ENCODE measurements around the gene ROR1.
"Not testable (repeated sequence)": the region's sequence is repeated elsewhere in the genome, so short reads cannot be mapped to it uniquely, and the experiment has no call there.

Gene ROR1

GRCh38 chr1:64200064-64200463, 426.2 kb downstream of the ROR1 start:
- Histone ChIP-seq H3K4me3 (ENCODE audit: low read depth, low read length) (no peak overlapping the region), H3K36me3 (ENCODE audit: control insufficient read depth, insufficient read depth, low read length) (no peaks in the 10 kb centered on the region), H3K9ac (ENCODE audit: low read depth, low read length) (no peak overlapping the region), H3K9me3 (ENCODE audit: control insufficient read depth, insufficient read depth, low read length) (no peaks in the 10 kb centered on the region), H3K27me3 (ENCODE audit: control insufficient read depth, insufficient read depth, low read length) (no peaks in the 10 kb centered on the region), H3K4me1 (ENCODE audit: control insufficient read depth, insufficient read depth, low read length) (no peaks in the 10 kb centered on the region)

- no peaks in the 10 kb centered on the region for H3K27me3 ChIP-seq (ENCODE audit: control insufficient read depth, insufficient read depth, low read length)
- H3K9me3 ChIP-seq (ENCODE audit: control insufficient read depth, insufficient read depth, low read length), result no peaks in the 10 kb centered on the region
- no peak within 1 kb of the TSS for H3K4me3 ChIP-seq (ENCODE audit: low read depth, low read length)
- no peak within 1 kb of the TSS for H3K9ac ChIP-seq (ENCODE audit: low read depth, low read length)
- no peaks in the 10 kb centered on the region for H3K36me3 ChIP-seq (ENCODE audit: control insufficient read depth, insufficient read depth, low read length)
- no peaks in the 10 kb centered on the region for H3K4me1 ChIP-seq (ENCODE audit: control insufficient read depth, insufficient read depth, low read length)
Measured at GRCh38 chr1:64203420-64203819, 429.6 kb downstream of the ROR1 start, which contains the start of gene UBE2U. Gene UBE2U (plus strand): TSS chr1:64203623. CDS start chr1:64204051, 428 bp downstream.

- Histone ChIP-seq H3K36me3 (ENCODE audit: control insufficient read depth, insufficient read depth, low read length) (no peaks in the 10 kb centered on the region), H3K9me3 (ENCODE audit: control insufficient read depth, insufficient read depth, low read length) (no peaks in the 10 kb centered on the region), H3K4me3 (ENCODE audit: low read depth, low read length) (no peak overlapping the region), H3K27me3 (ENCODE audit: control insufficient read depth, insufficient read depth, low read length) (no peaks in the 10 kb centered on the region), H3K9ac (ENCODE audit: low read depth, low read length) (no peak overlapping the region), H3K4me1 (ENCODE audit: control insufficient read depth, insufficient read depth, low read length) (no peaks in the 10 kb centered on the region)
Measured at GRCh38 chr1:64209221-64209620, 435.4 kb downstream of the ROR1 start.

GRCh38 chr1:64212031-64212430, 438.2 kb downstream of the ROR1 start:
- Histone ChIP-seq H3K9ac (ENCODE audit: low read depth, low read length) (no peak overlapping the region), H3K36me3 (ENCODE audit: control insufficient read depth, insufficient read depth, low read length) (no peaks in the 10 kb centered on the region), H3K4me1 (ENCODE audit: control insufficient read depth, insufficient read depth, low read length) (no peaks in the 10 kb centered on the region), H3K27me3 (ENCODE audit: control insufficient read depth, insufficient read depth, low read length) (no peaks in the 10 kb centered on the region), H3K4me3 (ENCODE audit: low read depth, low read length) (no peak overlapping the region), H3K9me3 (ENCODE audit: control insufficient read depth, insufficient read depth, low read length) (no peaks in the 10 kb centered on the region)

- H3K4me3 ChIP-seq (ENCODE audit: low read depth, low read length), result no peak overlapping the region
Measured at GRCh38 chr1:64215576-64215975, 441.8 kb downstream of the ROR1 start.

GRCh38 chr1:64220241-64220640, 446.4 kb downstream of the ROR1 start:
- H3K4me3 ChIP-seq (ENCODE audit: low read depth, low read length), result no peak overlapping the region
- no peaks in the 10 kb centered on the region for H3K9me3 ChIP-seq (ENCODE audit: control insufficient read depth, insufficient read depth, low read length)
- H3K36me3 ChIP-seq (ENCODE audit: control insufficient read depth, insufficient read depth, low read length), result no peaks in the 10 kb centered on the region

More at GRCh38 chr1:64215576-64215975, 441.8 kb downstream of the ROR1 start:
- no peaks in the 10 kb centered on the region for H3K9me3 ChIP-seq (ENCODE audit: control insufficient read depth, insufficient read depth, low read length)
- H3K36me3 ChIP-seq (ENCODE audit: control insufficient read depth, insufficient read depth, low read length), result no peaks in the 10 kb centered on the region
- H3K9ac ChIP-seq (ENCODE audit: low read depth, low read length), result no peak overlapping the region
- no peaks in the 10 kb centered on the region for H3K4me1 ChIP-seq (ENCODE audit: control insufficient read depth, insufficient read depth, low read length)
- no peaks in the 10 kb centered on the region for H3K27me3 ChIP-seq (ENCODE audit: control insufficient read depth, insufficient read depth, low read length)

GRCh38 chr1:64223329-64224151, 449.7 kb downstream of the ROR1 start:
- no peaks in the 10 kb centered on the region for H3K9me3 ChIP-seq (ENCODE audit: control insufficient read depth, insufficient read depth, low read length)
- H3K27me3 ChIP-seq (ENCODE audit: control insufficient read depth, insufficient read depth, low read length), result no peaks in the 10 kb centered on the region
- H3K36me3 ChIP-seq (ENCODE audit: control insufficient read depth, insufficient read depth, low read length), result no peaks in the 10 kb centered on the region
- H3K9ac ChIP-seq (ENCODE audit: low read depth, low read length), result no peak overlapping the region
- H3K4me1 ChIP-seq (ENCODE audit: control insufficient read depth, insufficient read depth, low read length), result no peaks in the 10 kb centered on the region
- no peak overlapping the region for H3K4me3 ChIP-seq (ENCODE audit: low read depth, low read length)

More at GRCh38 chr1:64220241-64220640, 446.4 kb downstream of the ROR1 start:
- H3K27me3 ChIP-seq (ENCODE audit: control insufficient read depth, insufficient read depth, low read length), result no peaks in the 10 kb centered on the region
- no peaks in the 10 kb centered on the region for H3K4me1 ChIP-seq (ENCODE audit: control insufficient read depth, insufficient read depth, low read length)
- no peak overlapping the region for H3K9ac ChIP-seq (ENCODE audit: low read depth, low read length)

GRCh38 chr1:64224236-64224635, 450.4 kb downstream of the ROR1 start:
- H3K4me3 ChIP-seq (ENCODE audit: low read depth, low read length); H3K4me1 ChIP-seq (ENCODE audit: control insufficient read depth, insufficient read depth, low read length); H3K9me3 ChIP-seq (ENCODE audit: control insufficient read depth, insufficient read depth, low read length); H3K9ac ChIP-seq (ENCODE audit: low read depth, low read length); H3K27me3 ChIP-seq (ENCODE audit: control insufficient read depth, insufficient read depth, low read length); H3K36me3 ChIP-seq (ENCODE audit: control insufficient read depth, insufficient read depth, low read length): not testable (repeated sequence)

- no peaks in the 10 kb centered on the region for H3K9me3 ChIP-seq (ENCODE audit: control insufficient read depth, insufficient read depth, low read length)
- H3K4me3 ChIP-seq (ENCODE audit: low read depth, low read length), result no peak overlapping the region
- no peak overlapping the region for H3K9ac ChIP-seq (ENCODE audit: low read depth, low read length)
- H3K27me3 ChIP-seq (ENCODE audit: control insufficient read depth, insufficient read depth, low read length), result no peaks in the 10 kb centered on the region
- no peaks in the 10 kb centered on the region for H3K4me1 ChIP-seq (ENCODE audit: control insufficient read depth, insufficient read depth, low read length)
- no peaks in the 10 kb centered on the region for H3K36me3 ChIP-seq (ENCODE audit: control insufficient read depth, insufficient read depth, low read length)
Measured at GRCh38 chr1:64228167-64228957, 454.5 kb downstream of the ROR1 start.

- Histone ChIP-seq H3K4me1 (ENCODE audit: control insufficient read depth, insufficient read depth, low read length) (no peaks in the 10 kb centered on the region), H3K9me3 (ENCODE audit: control insufficient read depth, insufficient read depth, low read length) (no peaks in the 10 kb centered on the region), H3K27me3 (ENCODE audit: control insufficient read depth, insufficient read depth, low read length) (no peaks in the 10 kb centered on the region), H3K36me3 (ENCODE audit: control insufficient read depth, insufficient read depth, low read length) (no peaks in the 10 kb centered on the region), H3K4me3 (ENCODE audit: low read depth, low read length) (no peak overlapping the region), H3K9ac (ENCODE audit: low read depth, low read length) (no peak overlapping the region)
Measured at GRCh38 chr1:64229307-64229706, 455.5 kb downstream of the ROR1 start.
